SKM-1 treated with dmso at 0.1 percent for 144 hours (cell line): ENCODE results near the gene FYB2.

ENCODE experiments used
- DNase-seq: peaks from one replicate; lab custom pipeline; 2025; ENCODE audit not compliant: unreplicated experiment; lab: John Stamatoyannopoulos, UW

Gene FYB2

GRCh38 chr1:56834137-56834900, 15.1 kb upstream of the FYB2 start:
- no peak for DNase-seq

- DNase-seq: no peak
Observed at GRCh38 chr1:56833088-56833487, 13.9 kb upstream of the FYB2 start.

- peak; percentile 67 for DNase-seq
Observed at GRCh38 chr1:56831871-56832693, 12.9 kb upstream of the FYB2 start.

- no peak for DNase-seq
Observed at GRCh38 chr1:56830052-56830451, 10.8 kb upstream of the FYB2 start.

GRCh38 chr1:56827711-56828110, 8.5 kb upstream of the FYB2 start:
- DNase-seq: no peak

GRCh38 chr1:56825436-56825835, 6.2 kb upstream of the FYB2 start:
- DNase-seq: no peak

- no peak for DNase-seq
Observed at GRCh38 chr1:56824938-56825337, 5.7 kb upstream of the FYB2 start.

- DNase-seq: no peak
Observed at GRCh38 chr1:56824271-56824670, 5.1 kb upstream of the FYB2 start.

GRCh38 chr1:56821462-56821797, 2.2 kb upstream of the FYB2 start:
- peak; percentile 15 for DNase-seq

GRCh38 chr1:56820755-56821461, 1.7 kb upstream of the FYB2 start:
- DNase-seq: peak; percentile 57

- DNase-seq: no peak
Observed at GRCh38 chr1:56817716-56818463, 1.3 kb downstream of the FYB2 start.

- no peak for DNase-seq
Observed at GRCh38 chr1:56816909-56817308, 2.3 kb downstream of the FYB2 start.

- DNase-seq: no peak
Observed at GRCh38 chr1:56816264-56816663, 2.9 kb downstream of the FYB2 start.

GRCh38 chr1:56814205-56814604, 5.0 kb downstream of the FYB2 start:
- DNase-seq: no peak

GRCh38 chr1:56811331-56811730, 7.9 kb downstream of the FYB2 start:
- no peak for DNase-seq

GRCh38 chr1:56808410-56808809, 10.8 kb downstream of the FYB2 start:
- no peak for DNase-seq

GRCh38 chr1:56806804-56807203, 12.4 kb downstream of the FYB2 start:
- no peak for DNase-seq

GRCh38 chr1:56803561-56804156, 15.5 kb downstream of the FYB2 start:
- no peak for DNase-seq

GRCh38 chr1:56799605-56800400, 19.4 kb downstream of the FYB2 start:
- DNase-seq: no peak

- no peak for DNase-seq
Observed at GRCh38 chr1:56798053-56798471, 21.1 kb downstream of the FYB2 start.
